Calu3 (cell line): Measurements from ENCODE around the gene DCANP1. TPM values are rescaled to one million over a fixed set of nuclear protein-coding genes. Genes with fewer than 3 reads are reported as not detected.

ENCODE experiments used
- BruUV-seq: library from RNA; stranded (reverse); fragments of 400-500 nt; replicated peaks from 2 replicates; lab custom pipeline; 2021; lab: Mats Ljungman, UMichigan
- CTCF ChIA-PET: fragments of 300-600 bp; sonication (Branson Sonifier 250); formaldehyde crosslinking; loops from one replicate; lab custom pipeline; 2022; ENCODE audit warnings: antibody characterized with exemption; lab: Charles Lee
- DNase-seq: peaks from one replicate; pipeline ENCODE4 v3.0.0; 2022
- H3K27ac Mint-ChIP-seq: one replicate; pipeline ENCODE4 v1.8.0; 2022; ENCODE audit warnings: mixed read lengths; ENCODE audit not compliant: unreplicated experiment
- H3K27me3 Mint-ChIP-seq: one replicate; pipeline ENCODE4 v1.8.0; 2022; ENCODE audit warnings: mixed read lengths; ENCODE audit not compliant: unreplicated experiment
- H3K36me3 Mint-ChIP-seq: one replicate; pipeline ENCODE4 v1.8.0; 2022; ENCODE audit warnings: mild to moderate bottlenecking, moderate library complexity, mixed read lengths; ENCODE audit not compliant: insufficient read depth, unreplicated experiment
- H3K4me1 Mint-ChIP-seq: one replicate; pipeline ENCODE4 v1.8.0; 2022; ENCODE audit warnings: mild to moderate bottlenecking, low read depth, mixed read lengths; ENCODE audit not compliant: unreplicated experiment
- H3K4me3 Mint-ChIP-seq: one replicate; pipeline ENCODE4 v1.8.0; 2022; ENCODE audit warnings: mild to moderate bottlenecking, low read depth, moderate library complexity, mixed read lengths; ENCODE audit not compliant: unreplicated experiment
- H3K9me3 Mint-ChIP-seq: one replicate; pipeline ENCODE4 v1.8.0; 2022; ENCODE audit warnings: low read depth, mixed read lengths; ENCODE audit not compliant: unreplicated experiment
- CTCF ChIP-seq: fragments of 200-600 bp; IDR thresholded peaks from one replicate; pipeline ENCODE4 v1.8.0; 2022; ENCODE audit warnings: antibody characterized with exemption; ENCODE audit not compliant: unreplicated experiment
- intact Hi-C: fragments of 100-400 bp; cut with micrococcal nuclease; formaldehyde crosslinking; loops from one replicate; pipeline ENCODE4 v1.10.0; 2022; ENCODE audit not compliant: unreplicated experiment
- total RNA-seq: library from RNA; stranded (reverse); gene quantifications from 2 replicates; pipeline ENCODE4 v1.2.3, GENCODE V29; 2022

DCANP1 gene
- total RNA-seq, 1 experiment from 2014 or later: not detected

DNA sequence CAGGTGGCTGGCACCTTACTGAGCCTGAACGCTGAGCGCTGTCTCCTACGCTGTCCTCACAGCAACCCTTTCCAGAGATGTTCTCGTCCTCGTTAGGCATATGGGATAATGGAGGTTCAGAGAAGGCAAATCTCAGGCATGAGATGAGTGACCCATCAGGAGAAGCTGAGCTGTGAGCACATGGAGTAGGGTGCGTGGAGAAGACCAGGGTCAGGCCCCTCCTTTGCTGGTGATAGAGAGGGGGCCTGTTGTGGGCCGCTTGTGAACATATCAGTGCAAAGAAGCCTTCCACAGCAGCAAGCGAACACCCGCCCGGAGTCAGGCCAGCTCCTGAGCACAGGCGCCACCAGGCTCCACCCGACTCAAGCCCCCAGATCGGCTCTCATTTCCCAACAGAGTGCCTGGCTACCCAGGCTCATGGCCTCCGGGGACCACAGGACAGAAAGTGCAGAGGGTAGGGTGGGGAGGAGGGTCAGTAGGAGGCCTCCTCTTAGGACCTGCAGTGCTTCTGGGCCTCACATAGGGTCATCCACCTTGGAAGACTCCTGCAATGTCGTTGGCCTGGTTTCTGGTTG is 20.0 kb upstream of the DCANP1 start:
- Mint-ChIP-seq H3K9me3 (no peaks in the 10 kb centered on the region), H3K4me3 (no peak overlapping the region), H3K27ac (no peak overlapping the region), H3K4me1 (peaks cover 8% of the 10 kb centered on the region), H3K27me3 (peaks cover 7% of the 10 kb centered on the region), H3K36me3 (no peaks in the 10 kb centered on the region)
- no peak for DNase-seq
- TF ChIP-seq CTCF: no peak
- CTCF ChIA-PET: interaction anchor here (1.0 to 3.8 kb wide), 5 partner anchors 15 to 99 kb away, joined by 3 to 101 read pairs (median 8); no protein-coding TSS in a partner anchor
- intact Hi-C loops: loop anchor here (5.0 kb wide), 1 partner anchor 260 kb away; no protein-coding TSS in a partner anchor
- no TSS peak for BruUV-seq

DNA sequence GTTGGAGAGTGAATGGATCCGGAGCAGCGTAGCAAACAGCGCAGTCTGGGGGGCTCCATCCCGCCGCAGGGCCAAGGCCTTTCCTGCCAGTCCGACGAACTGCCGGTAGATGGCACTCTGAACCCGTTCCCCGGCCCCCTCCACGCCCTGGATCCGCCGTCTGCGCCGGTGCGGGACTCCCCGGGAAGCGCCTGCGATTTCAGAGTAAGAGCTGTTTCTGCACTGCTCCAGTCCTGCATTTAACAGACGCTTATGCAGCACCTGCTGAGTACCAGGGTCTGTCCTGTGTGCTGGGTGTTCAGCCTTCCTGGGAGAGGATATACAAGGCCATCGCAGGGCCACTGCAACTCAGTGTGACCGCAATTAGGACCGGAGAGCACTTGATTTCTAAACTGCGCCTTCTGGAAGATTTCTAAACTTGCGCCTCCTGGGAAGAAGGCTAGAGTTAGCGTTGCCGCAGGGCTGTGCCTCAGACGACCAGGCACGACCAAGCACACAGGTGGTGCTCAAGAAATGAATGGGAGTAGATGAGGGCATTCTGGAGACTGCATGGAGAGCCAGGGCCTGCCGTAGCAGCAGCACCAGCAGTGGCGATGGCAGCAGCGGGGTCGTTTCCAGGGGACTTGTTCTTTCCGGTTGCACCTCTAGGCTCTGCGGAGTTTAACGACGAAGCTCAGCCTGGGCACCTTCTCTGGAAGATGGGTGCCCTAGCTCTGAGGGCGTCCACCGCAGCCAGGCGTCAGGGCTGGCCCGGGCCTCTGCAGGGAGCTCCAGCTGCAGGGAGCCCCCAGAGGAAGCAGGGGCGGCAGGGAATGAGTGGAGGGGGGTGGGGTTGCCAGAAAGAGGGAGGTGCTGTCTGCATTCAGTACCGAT is 19.3 kb upstream of the DCANP1 start:
- intact Hi-C loops: loop anchor here (1.0 to 5.0 kb wide), 2 partner anchors 86 to 261 kb away; no protein-coding TSS in a partner anchor
- BruUV-seq: no TSS peak
- Mint-ChIP-seq H3K27me3 (peaks cover 14% of the 10 kb centered on the region), H3K27ac (no peak overlapping the region), H3K4me3 (peak overlapping the region; percentile 51), H3K4me1 (peaks cover 8% of the 10 kb centered on the region), H3K36me3 (no peaks in the 10 kb centered on the region), H3K9me3 (no peaks in the 10 kb centered on the region)
- CTCF ChIA-PET: interaction anchor here (0.6 to 3.8 kb wide), 12 partner anchors 9 to 434 kb away, joined by 3 to 101 read pairs (median 5); no protein-coding TSS in a partner anchor
- peak; percentile 87 for DNase-seq
- peak; percentile 88 for TF ChIP-seq CTCF

DNA sequence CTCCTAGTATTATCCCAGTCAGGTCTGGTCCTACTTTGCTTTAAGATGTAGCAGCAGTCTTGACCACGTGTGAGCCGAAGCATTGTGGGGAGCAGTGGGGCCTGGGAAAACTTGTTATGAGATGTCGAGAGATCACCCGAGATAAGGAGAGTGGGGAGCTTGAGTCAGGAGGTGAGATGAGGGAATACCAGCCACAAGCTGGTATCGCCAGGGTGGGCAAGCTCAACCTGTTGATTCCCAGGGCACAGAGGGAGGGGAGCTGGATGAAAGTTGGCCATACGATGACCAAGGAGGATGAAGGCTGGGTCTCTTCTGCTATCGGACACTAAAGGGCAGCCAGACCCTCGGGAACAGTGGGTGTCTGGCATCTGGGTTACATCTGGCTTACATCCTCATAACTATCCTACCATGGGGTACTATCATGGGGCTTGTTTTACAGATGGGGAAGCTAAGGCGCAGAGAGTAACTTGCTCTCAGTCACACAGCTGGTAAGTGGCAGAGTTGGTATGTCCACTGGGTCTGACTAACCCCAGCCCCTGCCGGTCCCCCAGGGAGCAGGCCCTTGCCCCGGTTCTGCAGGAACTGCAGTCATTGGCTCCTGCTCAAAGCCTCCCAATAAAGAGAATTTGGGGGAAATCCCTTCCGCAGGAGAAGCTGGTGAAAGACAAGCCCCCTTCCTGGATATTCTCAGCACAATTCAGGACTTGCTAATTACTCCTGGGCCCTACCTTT is 18.4 kb upstream of the DCANP1 start:
- Mint-ChIP-seq H3K4me1 (peaks cover 8% of the 10 kb centered on the region), H3K27ac (no peak overlapping the region), H3K27me3 (peaks cover 23% of the 10 kb centered on the region), H3K4me3 (no peak overlapping the region), H3K36me3 (no peaks in the 10 kb centered on the region), H3K9me3 (no peaks in the 10 kb centered on the region)
- TF ChIP-seq CTCF: no peak
- no TSS peak for BruUV-seq
- intact Hi-C loops: loop anchor here (1.0 to 5.0 kb wide), 2 partner anchors 87 to 262 kb away; no protein-coding TSS in a partner anchor
- no peak for DNase-seq
- CTCF ChIA-PET: interaction anchor here (0.5 to 3.8 kb wide), 9 partner anchors 8 to 363 kb away, joined by 3 to 101 read pairs (median 4); no protein-coding TSS in a partner anchor

GRCh38 chr5:135462304-135462703 is 15.2 kb upstream of the DCANP1 start:
- Mint-ChIP-seq H3K36me3 (no peaks in the 10 kb centered on the region), H3K27me3 (peaks cover 34% of the 10 kb centered on the region), H3K4me3 (no peak overlapping the region), H3K9me3 (no peaks in the 10 kb centered on the region), H3K27ac (no peak overlapping the region), H3K4me1 (peaks cover 23% of the 10 kb centered on the region)
- peak; percentile 70 for TF ChIP-seq CTCF
- CTCF ChIA-PET: interaction anchor here (0.5 to 1.9 kb wide), 10 partner anchors 11 to 619 kb away, joined by 3 to 32 read pairs (median 3); no protein-coding TSS in a partner anchor
- DNase-seq: peak; percentile 79
- no TSS peak for BruUV-seq
- intact Hi-C loops: loop anchor here (1.0 to 2.0 kb wide), 2 partner anchors 89 to 372 kb away; partner anchors contain the start of gene SLC25A48
